ENCODE results near the gene CCDC124. TPM values are rescaled to one million over a fixed set of nuclear protein-coding genes. Genes with fewer than 3 reads are reported as not detected.

The CCDC124 gene
- total and polyA plus RNA-seq, 2 of the 4 experiments (the other 2 are of a cell fraction) = 30.1 to 112 TPM

DNA sequence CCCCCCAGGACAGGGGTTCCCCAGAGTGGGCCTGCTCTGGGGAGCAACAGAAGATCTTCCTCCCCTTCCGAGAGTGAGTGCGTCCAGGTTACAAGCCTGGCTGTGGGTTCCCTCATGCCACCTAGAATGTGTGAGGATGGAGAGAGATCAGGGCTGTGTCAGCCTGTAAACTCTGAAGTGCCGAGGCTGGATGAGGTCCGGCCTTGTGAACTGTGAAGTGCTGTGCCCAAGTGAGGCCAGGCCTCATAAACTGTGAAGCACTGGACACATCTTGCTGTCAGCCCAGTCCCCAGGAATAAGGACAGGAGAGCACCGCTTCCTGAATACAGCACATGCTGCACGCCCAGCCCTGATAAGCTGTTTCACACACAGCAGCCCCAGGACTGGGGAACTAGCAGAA is 41.7 kb downstream of the CCDC124 start:
- Histone ChIP-seq H3K36me3 (ENCODE audit: control insufficient read depth, insufficient read depth, low read length) (no peaks in the 10 kb centered on the region), H3K9ac (ENCODE audit: low read depth, low read length) (no peak overlapping the region), H3K56ac (ENCODE audit: extremely low read depth, insufficient read depth, low read length) (no peak overlapping the region), H2BK120ac (ENCODE audit: low read depth, low read length) (no peak overlapping the region), H2AK5ac (ENCODE audit: low read depth, low read length) (no peak overlapping the region), H2AFZ (replicated peaks; ENCODE audit: low read length, poor library complexity) (peak overlapping the region; percentile 33), H3K4me2 (ENCODE audit: low read depth, low read length) (no peak overlapping the region), H3K4me1 (ENCODE audit: control insufficient read depth, insufficient read depth, low read length) (no peaks in the 10 kb centered on the region), H3K4ac (ENCODE audit: low read depth, low read length) (no peak overlapping the region), H3K14ac (replicated peaks; ENCODE audit: low read depth, low read length) (no peak overlapping the region), H3K9me3 (ENCODE audit: control insufficient read depth, insufficient read depth, low read length) (no peaks in the 10 kb centered on the region), H2BK5ac (ENCODE audit: low read depth, low read length, poor library complexity, severe bottlenecking) (no peak overlapping the region), H2BK20ac (ENCODE audit: low read depth, low read length) (no peak overlapping the region), H3K27ac (ENCODE audit: insufficient read depth, low read length) (no peak overlapping the region), H3K27me3 (ENCODE audit: control insufficient read depth, insufficient read depth, low read length) (peaks cover 24% of the 10 kb centered on the region), H3K79me1 (ENCODE audit: low read depth in 1 of 2, low read length in 2 of 2) (no peaks in the 10 kb centered on the region), H4K8ac (ENCODE audit: low read depth in 2 of 2, low read length in 2 of 2) (no peak overlapping the region), H3K23ac (ENCODE audit: low read depth, low read length) (no peak overlapping the region), H3K4me3 (ENCODE audit: insufficient read depth, low read depth, low read length) (no peak overlapping the region), H2BK15ac (ENCODE audit: low read depth, low read length) (no peak overlapping the region), H3K18ac (ENCODE audit: low read depth, low read length) (no peak overlapping the region), H2AK9ac (replicated peaks; ENCODE audit: low read depth, low read length, poor library complexity) (no peak overlapping the region), H4K20me1 (ENCODE audit: insufficient read depth, low read length) (no peaks in the 10 kb centered on the region), H4K91ac (ENCODE audit: insufficient read depth, low read depth, low read length) (no peak overlapping the region), H4K5ac (ENCODE audit: low read depth, low read length) (no peak overlapping the region), H3K9me1 (ENCODE audit: insufficient read depth, low read length) (no peaks in the 10 kb centered on the region)
- dilution Hi-C loops (cut with HindIII; ENCODE audit: low sequenced_read_pairs, unreplicated experiment) = no loop called here
- intact Hi-C loops (cut with micrococcal nuclease) = no loop called here
- POLR2A ChIA-PET (ENCODE audit: unreplicated experiment) = no interaction called here
- no peak for TF ChIP-seq FOS (IDR thresholded peaks at IDR 0.05; ENCODE audit: low read depth, low read length)
- no peak for TF ChIP-seq POLR2A (IDR thresholded peaks at IDR 0.05; ENCODE audit: low read depth, low read length)
- TF ChIP-seq CEBPB (IDR thresholded peaks at IDR 0.05; ENCODE audit: low read depth, low read length) = no peak
- TF ChIP-seq, protein P1, sequence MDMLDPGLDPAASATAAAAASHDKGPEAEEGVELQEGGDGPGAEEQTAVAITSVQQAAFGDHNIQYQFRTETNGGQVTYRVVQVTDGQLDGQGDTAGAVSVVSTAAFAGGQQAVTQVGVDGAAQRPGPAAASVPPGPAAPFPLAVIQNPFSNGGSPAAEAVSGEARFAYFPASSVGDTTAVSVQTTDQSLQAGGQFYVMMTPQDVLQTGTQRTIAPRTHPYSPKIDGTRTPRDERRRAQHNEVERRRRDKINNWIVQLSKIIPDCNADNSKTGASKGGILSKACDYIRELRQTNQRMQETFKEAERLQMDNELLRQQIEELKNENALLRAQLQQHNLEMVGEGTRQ (IDR thresholded peaks at IDR 0.05; ENCODE audit: low read depth, low read length) = no peak
- no peak for TF ChIP-seq MAZ (IDR thresholded peaks at IDR 0.05; ENCODE audit: borderline replicate concordance, low read depth, low read length)
- TF ChIP-seq SMC3 (IDR thresholded peaks at IDR 0.05; ENCODE audit: low read depth, low read length) = no peak
- no peak for TF ChIP-seq MAFK (IDR thresholded peaks at IDR 0.05; ENCODE audit: low read depth, low read length)
- TF ChIP-seq, protein P2, sequence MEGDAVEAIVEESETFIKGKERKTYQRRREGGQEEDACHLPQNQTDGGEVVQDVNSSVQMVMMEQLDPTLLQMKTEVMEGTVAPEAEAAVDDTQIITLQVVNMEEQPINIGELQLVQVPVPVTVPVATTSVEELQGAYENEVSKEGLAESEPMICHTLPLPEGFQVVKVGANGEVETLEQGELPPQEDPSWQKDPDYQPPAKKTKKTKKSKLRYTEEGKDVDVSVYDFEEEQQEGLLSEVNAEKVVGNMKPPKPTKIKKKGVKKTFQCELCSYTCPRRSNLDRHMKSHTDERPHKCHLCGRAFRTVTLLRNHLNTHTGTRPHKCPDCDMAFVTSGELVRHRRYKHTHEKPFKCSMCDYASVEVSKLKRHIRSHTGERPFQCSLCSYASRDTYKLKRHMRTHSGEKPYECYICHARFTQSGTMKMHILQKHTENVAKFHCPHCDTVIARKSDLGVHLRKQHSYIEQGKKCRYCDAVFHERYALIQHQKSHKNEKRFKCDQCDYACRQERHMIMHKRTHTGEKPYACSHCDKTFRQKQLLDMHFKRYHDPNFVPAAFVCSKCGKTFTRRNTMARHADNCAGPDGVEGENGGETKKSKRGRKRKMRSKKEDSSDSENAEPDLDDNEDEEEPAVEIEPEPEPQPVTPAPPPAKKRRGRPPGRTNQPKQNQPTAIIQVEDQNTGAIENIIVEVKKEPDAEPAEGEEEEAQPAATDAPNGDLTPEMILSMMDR (conservative IDR thresholded peaks at IDR 0.05; ENCODE audit: low read depth, low read length) = no peak
- no peak for TF ChIP-seq MXI1 (IDR thresholded peaks at IDR 0.05; ENCODE audit: borderline replicate concordance, low read depth, low read length)
- no peak for TF ChIP-seq CHD1 (IDR thresholded peaks at IDR 0.05; ENCODE audit: low read depth, low read length)
- TF ChIP-seq, protein P3, sequence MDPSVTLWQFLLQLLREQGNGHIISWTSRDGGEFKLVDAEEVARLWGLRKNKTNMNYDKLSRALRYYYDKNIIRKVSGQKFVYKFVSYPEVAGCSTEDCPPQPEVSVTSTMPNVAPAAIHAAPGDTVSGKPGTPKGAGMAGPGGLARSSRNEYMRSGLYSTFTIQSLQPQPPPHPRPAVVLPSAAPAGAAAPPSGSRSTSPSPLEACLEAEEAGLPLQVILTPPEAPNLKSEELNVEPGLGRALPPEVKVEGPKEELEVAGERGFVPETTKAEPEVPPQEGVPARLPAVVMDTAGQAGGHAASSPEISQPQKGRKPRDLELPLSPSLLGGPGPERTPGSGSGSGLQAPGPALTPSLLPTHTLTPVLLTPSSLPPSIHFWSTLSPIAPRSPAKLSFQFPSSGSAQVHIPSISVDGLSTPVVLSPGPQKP (IDR thresholded peaks at IDR 0.05; ENCODE audit: borderline replicate concordance, low read depth, low read length) = no peak
- TF ChIP-seq RFX5 (IDR thresholded peaks at IDR 0.05; ENCODE audit: low read depth, low read length) = no peak
- TF ChIP-seq RCOR1 (IDR thresholded peaks at IDR 0.05; ENCODE audit: insufficient replicate concordance, low read length) = no peak
- no peak for TF ChIP-seq NFE2L2 (IDR thresholded peaks at IDR 0.05; ENCODE audit: low read depth, low read length)
- no peak for TF ChIP-seq RAD21 (IDR thresholded peaks at IDR 0.05; ENCODE audit: low read length)
- no peak for TF ChIP-seq BHLHE40 (IDR thresholded peaks at IDR 0.05; ENCODE audit: low read depth, low read length)
- CTCF ChIA-PET = no interaction called here
- 93% methylated on average over 2 of the region's 6 CpGs; no CpG with 5 or more reads in 1 of the 2 experiments for WGBS, 2 experiments (ENCODE audit: extremely low coverage in 2 of 2, insufficient read length in 1 of 2)
- in situ Hi-C loops (cut with MboI; ENCODE audit: low sequenced_read_pairs) = no loop called here
- DNase-seq (no peak), ATAC-seq (ENCODE audit: low read depth) (no peak)
- BruUV-seq (replicated peaks) = no TSS peak

Measured in IMR-90 (cell line).